C4-2B (cell line): ENCODE results near the gene AGPAT3.

Source experiments
- ZFX ChIP-seq: fragments of 450-650 bp; IDR thresholded peaks from 2 replicates; pipeline ENCODE4 v1.6.1; 2017
- TF ChIP-seq, protein P1 (sequence below): fragments of 450-650 bp; conservative IDR thresholded peaks from 2 replicates; pipeline ENCODE4 v1.5.1; 2017; ENCODE audit warnings: mild to moderate bottlenecking

DNA sequence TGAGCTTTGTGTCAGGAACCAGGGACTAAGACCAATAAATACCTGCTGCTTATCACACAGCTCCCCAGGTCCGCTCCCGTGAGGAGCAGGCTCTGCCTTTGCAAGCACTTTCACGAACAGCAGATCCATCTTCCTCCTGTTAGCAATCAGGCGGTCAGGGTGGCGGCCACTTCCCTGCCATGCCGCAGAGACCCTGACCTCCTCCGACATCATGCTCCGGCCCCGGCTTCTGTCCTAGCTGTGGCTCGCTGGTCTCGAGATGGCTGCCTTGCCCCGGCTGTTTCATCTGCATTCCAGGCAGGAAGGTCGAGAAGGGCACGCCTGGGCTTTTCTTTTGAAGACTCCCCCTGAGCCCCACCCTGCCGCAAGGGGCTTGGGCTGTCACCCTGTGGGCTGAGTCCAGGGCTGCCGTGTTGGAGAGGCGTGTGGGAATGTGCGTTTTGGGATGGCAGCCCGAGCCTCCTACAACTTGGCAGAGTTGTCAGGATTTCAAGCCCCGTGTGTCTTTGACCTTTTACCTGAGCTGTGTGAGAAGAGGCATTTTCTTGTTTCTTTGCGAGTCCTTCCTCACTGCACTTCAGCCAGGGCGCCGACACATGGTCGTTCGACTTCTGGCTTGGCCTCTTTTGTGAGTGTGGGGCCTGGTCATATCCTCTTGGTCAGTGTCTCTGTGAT is 59.5 kb downstream of the AGPAT3 start:
- TF ChIP-seq, protein P1, sequence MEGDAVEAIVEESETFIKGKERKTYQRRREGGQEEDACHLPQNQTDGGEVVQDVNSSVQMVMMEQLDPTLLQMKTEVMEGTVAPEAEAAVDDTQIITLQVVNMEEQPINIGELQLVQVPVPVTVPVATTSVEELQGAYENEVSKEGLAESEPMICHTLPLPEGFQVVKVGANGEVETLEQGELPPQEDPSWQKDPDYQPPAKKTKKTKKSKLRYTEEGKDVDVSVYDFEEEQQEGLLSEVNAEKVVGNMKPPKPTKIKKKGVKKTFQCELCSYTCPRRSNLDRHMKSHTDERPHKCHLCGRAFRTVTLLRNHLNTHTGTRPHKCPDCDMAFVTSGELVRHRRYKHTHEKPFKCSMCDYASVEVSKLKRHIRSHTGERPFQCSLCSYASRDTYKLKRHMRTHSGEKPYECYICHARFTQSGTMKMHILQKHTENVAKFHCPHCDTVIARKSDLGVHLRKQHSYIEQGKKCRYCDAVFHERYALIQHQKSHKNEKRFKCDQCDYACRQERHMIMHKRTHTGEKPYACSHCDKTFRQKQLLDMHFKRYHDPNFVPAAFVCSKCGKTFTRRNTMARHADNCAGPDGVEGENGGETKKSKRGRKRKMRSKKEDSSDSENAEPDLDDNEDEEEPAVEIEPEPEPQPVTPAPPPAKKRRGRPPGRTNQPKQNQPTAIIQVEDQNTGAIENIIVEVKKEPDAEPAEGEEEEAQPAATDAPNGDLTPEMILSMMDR, result no peak
- TF ChIP-seq ZFX, result no peak
